Measurements from ENCODE around the gene BCL2L11.

The BCL2L11 gene

DNA sequence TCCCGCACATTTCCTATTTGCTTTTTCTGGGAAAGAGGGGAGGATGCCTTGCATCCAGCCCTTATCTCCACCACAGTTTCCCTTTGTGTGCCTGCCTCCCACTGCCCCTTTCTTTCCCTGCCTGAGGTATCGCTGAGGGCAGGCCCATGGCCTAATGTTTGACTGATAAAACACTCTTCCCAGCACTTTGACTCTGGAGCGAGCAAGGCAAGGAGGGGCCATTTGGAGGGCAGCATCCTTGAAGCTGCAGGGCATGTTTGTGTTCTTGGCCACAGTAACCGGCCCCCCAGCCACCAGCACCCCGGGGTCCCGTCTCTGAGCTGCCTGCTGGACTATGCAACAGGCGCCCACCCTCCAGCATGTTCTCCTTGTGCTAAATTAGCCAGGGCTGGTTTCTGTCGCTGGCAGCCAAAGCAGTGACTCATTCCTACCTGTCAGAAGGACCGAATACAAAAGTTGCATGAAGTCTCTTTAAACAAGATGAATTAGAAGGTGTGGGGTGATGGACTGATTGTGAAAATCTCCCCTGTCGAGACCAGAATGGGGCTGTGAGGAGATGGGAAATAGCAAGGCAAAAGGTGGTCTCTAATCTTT, 50.7 kb downstream of the BCL2L11 start:
- no peak for DNase-seq

DNA sequence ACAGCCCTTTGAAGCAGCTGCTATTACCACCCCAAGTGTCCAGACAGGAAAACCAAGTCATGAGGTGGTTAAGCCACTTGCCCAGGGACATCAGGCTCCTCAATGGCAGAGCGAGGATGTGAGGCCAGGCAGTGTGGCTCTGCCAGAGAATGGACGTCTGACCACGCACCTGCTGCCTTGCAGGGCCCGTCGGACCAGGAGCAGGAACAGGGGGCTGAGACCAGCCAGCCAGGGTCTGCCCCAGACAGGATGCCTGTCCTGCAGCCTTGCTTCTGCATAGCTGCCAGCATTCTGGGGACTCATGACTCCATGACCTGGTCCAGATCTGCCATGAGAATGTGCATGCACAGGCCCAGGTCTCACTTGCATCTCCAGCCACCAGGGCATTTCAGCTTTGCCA, 52.0 kb downstream of the BCL2L11 start:
- DNase-seq: no peak

GRCh38 chr2:111173338-111173737, 52.6 kb downstream of the BCL2L11 start:
- DNase-seq: no peak

DNA sequence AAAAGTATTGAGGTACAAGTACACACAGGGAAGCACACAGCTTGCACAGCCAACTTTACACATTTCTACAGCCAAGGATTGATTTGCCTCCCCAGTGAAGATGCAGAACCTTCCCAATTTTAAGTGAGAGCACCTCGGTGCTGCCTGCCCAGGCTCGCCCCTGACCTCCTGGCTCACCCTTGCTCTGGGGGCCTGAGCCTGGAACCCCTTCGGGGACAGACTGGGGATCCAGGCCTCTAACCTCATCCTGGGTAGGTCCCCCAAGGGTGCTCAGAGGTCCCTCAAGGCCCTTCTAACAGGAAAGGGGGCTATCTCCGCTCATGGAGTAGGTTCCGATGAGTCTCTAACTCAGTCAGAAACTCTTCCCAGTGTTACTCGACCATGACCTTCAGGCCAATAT, 53.1 kb downstream of the BCL2L11 start:
- DNase-seq: no peak

DNA sequence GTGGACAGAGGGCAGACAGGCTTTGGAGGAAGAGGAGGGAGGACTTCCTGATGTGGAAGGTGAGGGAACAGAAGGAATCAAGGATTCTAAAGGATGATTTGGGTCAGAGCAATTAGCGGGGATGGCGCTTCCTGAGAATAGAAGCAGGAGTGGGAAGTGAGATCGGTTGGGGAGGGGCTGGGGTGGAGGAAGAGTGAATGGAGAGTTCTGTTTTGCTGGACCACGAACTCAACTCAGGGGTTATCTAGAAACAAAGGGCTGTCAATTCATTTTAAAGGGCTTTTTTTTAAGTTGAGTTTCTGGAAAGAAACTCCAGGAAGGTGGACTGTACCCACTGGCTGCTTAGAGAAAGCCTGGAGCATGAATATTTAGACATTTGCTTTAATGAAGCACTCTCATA, 54.9 kb downstream of the BCL2L11 start:
- DNase-seq: no peak

GRCh38 chr2:111176388-111176787, 55.7 kb downstream of the BCL2L11 start:
- DNase-seq: no peak

GRCh38 chr2:111176867-111177266, 56.2 kb downstream of the BCL2L11 start:
- DNase-seq: no peak

DNA sequence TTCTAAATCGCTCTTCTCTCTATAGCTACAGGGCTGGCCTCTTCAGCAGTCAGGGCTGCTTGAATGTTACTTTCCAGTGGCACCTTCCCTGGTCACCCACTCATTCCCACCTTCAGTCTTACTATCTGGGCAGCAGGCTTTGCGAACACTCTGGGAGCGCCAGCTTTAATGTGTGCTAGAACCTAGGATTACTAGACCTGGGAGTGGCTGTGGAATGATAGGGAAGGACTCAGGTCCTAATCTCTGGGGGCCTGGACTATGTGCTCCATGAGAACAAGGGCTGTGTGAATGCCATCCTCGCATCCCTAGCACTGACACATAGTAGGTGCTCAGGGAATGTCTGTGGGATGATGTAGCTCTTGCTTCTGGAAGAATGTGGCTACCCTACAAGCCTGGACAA, 57.6 kb downstream of the BCL2L11 start:
- no peak for DNase-seq

DNA sequence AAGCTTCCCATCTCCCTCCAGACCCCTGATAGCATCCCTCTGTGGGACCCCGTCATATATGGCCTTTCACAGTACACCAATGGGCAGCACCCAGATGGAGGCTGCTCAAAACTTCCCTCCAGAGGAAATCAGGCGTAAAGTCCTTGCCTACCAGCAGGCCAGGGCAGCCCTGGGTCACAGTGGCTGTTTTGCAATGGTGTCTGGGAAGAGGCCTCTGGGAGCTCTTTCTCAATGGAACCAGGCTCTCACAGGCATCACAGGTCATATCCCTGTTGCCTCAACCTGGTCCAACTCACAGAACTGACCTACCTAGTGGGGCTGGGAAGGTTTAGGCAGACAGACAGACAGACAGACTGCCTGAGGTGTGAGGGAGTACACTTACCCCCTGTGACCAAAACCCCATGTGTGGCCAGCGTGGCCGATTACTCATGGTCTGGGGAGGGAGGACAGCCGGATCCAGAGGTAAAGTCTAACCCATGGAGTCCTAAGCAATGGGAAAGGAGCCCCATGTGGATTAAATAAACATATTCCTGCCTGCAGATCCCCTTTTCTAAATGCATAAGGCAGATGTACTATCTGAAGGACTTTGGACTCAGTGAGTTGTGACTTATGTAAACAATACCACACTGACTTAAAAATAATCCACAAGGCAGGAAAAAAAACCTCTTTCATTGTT, 58.2 kb downstream of the BCL2L11 start:
- peak; percentile 37 for DNase-seq

DNA sequence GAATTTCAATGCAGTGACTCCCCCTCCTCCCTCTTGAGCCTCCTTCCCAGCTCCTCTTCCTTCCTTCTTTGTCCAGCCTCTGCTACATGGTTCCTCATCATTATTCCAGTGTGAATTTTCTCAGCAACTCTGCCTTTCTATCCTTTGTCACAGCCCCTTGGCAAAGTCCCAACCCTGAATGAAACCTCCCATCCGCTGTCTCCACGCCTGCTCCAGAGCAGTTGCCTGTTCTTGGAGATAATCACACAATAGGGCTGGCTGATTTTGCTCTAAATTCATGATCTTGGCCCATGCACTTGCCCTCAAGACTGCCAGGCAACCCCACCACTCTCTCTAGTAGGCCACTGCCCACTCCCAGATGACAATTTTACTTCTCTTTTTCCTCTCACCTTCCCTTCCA, 61.4 kb downstream of the BCL2L11 start:
- DNase-seq: no peak

GRCh38 chr2:111182740-111183139, 62.0 kb downstream of the BCL2L11 start:
- DNase-seq: no peak

GRCh38 chr2:111184725-111185310, 64.1 kb downstream of the BCL2L11 start:
- no peak for DNase-seq

- no peak for DNase-seq
Observed at GRCh38 chr2:111185361-111186022, 64.8 kb downstream of the BCL2L11 start.

DNA sequence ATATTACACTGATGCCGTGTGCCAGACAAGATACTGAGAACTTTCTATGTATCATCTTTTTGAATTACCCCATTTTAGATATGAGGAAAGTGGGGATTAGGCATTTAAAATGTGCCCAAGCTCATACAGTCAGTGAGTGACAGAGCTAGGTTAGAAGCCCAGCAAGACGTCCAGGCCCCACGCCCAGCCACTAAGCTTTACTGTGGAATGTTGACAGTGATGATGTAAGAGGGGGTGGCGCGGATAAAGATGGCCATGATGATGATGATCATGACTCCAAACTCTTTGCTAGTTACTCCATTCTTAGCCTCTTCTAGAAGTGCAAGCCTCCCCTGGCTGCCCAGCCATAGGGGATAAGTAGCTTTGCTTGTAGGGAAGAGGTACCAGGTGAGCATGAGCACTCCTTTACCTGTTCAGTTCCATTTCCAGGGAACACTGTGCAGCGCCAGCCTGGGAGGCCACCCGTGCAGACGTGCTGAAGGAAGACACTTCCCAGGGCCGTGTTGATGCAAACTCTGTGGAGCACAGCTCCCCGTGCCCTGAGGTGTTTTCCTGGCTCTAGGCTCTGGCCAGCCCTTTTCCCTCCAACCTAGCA, 65.5 kb downstream of the BCL2L11 start:
- no peak for DNase-seq

- DNase-seq: no peak
Observed at GRCh38 chr2:111186933-111187332, 66.2 kb downstream of the BCL2L11 start.

GRCh38 chr2:111188681-111189080, 68.0 kb downstream of the BCL2L11 start:
- DNase-seq: no peak

GRCh38 chr2:111189106-111189505, 68.4 kb downstream of the BCL2L11 start:
- no peak for DNase-seq

DNA sequence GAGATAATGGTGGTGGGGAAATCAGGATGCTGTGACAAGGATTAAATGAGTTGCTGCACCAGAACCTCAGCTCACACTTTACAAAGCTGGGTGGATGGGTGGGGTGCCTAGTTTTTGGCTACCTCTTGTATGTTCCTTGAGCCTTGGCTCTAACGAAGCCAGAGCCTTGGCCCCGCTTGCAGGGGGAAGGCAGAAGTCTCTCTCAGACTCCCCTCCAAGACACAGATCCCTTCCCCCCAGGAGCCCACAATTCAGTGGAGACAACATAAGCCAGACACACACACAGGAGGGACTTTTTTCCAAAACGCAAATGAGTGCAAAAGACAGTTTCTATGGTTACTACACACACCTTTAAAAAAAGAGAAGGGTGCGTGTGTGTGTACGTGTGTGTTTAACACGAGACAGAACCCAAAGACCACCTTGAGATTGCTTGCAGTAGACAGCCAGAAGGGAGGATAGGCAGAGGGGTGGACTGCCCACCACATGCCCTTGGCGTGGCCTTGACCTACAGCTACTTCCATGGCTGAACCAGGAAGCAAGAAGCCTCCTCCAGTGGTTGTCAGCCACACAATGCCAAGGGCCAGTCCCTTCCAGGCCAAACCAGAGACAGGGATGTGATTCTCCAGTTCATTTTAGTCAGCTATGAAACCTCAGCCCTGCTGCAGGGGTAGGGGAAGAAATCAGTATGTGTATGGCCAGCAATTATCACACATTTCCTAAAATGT, 70.3 kb downstream of the BCL2L11 start:
- DNase-seq: no peak

GRCh38 chr2:111191877-111192276, 71.2 kb downstream of the BCL2L11 start:
- no peak for DNase-seq

GRCh38 chr2:111192776-111193368, 72.2 kb downstream of the BCL2L11 start:
- DNase-seq: no peak

DNA sequence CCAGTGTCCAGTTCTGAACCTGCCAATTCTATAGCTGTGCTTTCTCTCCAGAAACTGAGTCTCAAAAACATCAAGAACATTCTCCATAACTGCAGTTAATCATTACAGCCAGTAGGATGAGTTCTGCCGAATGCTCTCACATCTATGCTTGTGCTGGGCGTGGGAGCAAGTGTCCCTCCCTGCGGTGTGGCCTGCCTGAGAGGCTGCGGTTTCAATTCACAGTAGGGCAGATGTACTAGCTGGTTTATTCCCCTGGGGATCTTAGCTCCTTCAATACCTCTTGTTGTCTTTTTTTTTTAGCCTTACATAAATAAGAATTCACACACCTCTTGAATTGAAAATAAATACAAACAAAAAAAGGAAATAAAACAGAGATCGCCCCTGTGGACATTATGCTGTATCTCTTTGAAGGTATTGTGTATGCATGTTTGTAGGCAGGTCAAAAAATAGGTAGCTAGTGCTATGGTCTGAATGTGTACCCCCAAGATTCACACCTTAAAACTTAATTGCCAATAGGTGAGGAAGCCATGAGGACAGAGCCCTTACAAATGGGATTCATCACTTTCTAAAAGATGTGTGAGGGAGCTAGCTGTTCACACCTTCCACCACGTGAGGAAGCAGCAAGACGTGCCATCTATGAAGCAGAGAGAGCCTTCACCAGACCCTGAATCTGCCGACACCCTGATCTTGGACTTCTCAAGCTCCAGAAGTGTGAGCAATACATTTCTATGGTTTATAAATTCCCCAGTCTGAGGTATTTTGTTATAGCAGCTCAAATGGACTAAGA, 74.3 kb downstream of the BCL2L11 start:
- no peak for DNase-seq

DNA sequence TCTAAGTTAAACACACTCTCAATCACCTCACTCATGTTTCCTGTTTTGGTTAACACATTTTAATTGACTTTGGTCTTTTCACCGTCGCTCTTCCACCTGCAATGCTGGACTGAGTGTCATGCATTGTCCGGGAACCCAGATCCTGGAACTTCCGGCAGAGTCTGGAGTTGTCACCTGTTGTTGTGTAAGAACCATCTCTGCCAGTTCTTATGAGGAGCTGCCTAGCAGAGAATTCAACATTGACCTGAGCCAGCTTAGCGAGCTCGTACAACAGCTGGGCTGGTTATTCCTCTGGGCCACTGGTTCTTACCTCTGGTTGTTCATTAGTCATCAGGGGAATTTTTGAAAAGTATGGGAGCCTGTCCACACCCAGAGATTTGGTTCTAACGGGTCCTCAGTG, 75.7 kb downstream of the BCL2L11 start:
- DNase-seq: no peak

Measured in NCI-H226 (cell line).